ENCODE measurements around the gene IL18RAP.

The IL18RAP gene

DNA sequence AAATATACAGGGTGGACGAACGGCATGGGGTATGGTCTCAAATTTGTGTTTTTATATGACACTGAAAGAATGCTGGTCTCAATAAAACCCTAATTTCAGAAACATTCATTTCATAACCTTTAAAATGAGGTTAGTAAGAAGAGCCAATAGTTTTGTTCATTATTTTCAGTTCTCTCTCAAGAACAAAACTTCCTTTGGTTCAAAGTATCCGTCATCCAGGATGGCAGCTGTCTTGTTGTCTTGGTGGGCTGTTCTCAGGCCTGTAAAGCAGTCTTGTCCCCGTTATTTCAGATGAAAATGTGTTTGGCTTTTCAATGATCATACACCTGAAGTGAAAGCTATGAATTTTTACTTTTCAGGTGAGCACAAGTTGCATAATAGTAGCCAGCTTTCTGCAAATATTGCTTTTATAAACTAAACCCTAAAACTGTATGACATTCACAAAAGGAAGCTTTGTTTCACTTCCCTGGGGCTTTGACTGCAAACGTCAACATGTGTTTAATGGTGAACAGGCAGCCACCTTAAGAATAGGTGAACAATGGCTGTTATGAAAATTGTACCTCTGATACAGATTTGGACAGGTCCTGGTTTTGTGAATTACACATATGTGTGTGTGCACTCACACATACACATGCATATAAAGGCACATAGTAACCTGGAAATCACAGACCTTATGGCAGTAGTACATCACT lies 2.6 kb downstream of the IL18RAP start:
- TF ChIP-seq, protein P1, sequence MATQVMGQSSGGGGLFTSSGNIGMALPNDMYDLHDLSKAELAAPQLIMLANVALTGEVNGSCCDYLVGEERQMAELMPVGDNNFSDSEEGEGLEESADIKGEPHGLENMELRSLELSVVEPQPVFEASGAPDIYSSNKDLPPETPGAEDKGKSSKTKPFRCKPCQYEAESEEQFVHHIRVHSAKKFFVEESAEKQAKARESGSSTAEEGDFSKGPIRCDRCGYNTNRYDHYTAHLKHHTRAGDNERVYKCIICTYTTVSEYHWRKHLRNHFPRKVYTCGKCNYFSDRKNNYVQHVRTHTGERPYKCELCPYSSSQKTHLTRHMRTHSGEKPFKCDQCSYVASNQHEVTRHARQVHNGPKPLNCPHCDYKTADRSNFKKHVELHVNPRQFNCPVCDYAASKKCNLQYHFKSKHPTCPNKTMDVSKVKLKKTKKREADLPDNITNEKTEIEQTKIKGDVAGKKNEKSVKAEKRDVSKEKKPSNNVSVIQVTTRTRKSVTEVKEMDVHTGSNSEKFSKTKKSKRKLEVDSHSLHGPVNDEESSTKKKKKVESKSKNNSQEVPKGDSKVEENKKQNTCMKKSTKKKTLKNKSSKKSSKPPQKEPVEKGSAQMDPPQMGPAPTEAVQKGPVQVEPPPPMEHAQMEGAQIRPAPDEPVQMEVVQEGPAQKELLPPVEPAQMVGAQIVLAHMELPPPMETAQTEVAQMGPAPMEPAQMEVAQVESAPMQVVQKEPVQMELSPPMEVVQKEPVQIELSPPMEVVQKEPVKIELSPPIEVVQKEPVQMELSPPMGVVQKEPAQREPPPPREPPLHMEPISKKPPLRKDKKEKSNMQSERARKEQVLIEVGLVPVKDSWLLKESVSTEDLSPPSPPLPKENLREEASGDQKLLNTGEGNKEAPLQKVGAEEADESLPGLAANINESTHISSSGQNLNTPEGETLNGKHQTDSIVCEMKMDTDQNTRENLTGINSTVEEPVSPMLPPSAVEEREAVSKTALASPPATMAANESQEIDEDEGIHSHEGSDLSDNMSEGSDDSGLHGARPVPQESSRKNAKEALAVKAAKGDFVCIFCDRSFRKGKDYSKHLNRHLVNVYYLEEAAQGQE (IDR thresholded peaks at IDR 0.05; ENCODE audit: insufficient read depth in 1 of 2, low read depth in 2 of 2, low read length in 2 of 2): no peak
- TF ChIP-seq TAF1 (IDR thresholded peaks at IDR 0.05; ENCODE audit: borderline replicate concordance, insufficient read depth, low read length) (no peak), SIN3A (IDR thresholded peaks at IDR 0.05; ENCODE audit: borderline replicate concordance, insufficient read depth, low read length) (no peak), FOXP2 (optimal IDR thresholded peaks at IDR 0.05; ENCODE audit: borderline replicate concordance, extremely low read depth, extremely low read length, insufficient read depth) (no peak), POLR2AphosphoS5 (IDR thresholded peaks at IDR 0.05; ENCODE audit: low read depth, low read length) (no peak)

DNA sequence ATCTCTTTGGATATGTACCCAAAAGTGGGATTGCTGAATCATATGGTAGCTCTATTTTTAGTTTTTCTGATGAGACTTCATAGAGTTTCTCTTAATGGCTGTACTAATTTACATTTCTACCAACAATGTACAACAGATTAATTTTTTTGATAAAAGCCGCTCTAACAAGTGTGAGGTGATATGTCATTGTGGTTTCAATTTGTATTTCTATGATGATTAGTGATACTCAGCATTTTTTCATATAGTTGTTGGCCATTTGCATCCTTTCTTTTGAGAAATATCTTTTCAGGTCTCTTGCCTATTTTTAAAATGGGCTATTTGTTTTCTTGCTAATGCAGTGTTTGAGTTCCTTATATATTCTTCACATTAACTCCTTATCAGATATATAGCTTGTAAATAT lies 4.3 kb downstream of the IL18RAP start:
- TF ChIP-seq FOXP2 (optimal IDR thresholded peaks at IDR 0.05; ENCODE audit: borderline replicate concordance, extremely low read depth, extremely low read length, insufficient read depth) (no peak), POLR2AphosphoS5 (IDR thresholded peaks at IDR 0.05; ENCODE audit: low read depth, low read length) (no peak), TAF1 (IDR thresholded peaks at IDR 0.05; ENCODE audit: borderline replicate concordance, insufficient read depth, low read length) (no peak), SIN3A (IDR thresholded peaks at IDR 0.05; ENCODE audit: borderline replicate concordance, insufficient read depth, low read length) (no peak)
- TF ChIP-seq, protein P1 (IDR thresholded peaks at IDR 0.05; ENCODE audit: insufficient read depth in 1 of 2, low read depth in 2 of 2, low read length in 2 of 2): no peak

DNA sequence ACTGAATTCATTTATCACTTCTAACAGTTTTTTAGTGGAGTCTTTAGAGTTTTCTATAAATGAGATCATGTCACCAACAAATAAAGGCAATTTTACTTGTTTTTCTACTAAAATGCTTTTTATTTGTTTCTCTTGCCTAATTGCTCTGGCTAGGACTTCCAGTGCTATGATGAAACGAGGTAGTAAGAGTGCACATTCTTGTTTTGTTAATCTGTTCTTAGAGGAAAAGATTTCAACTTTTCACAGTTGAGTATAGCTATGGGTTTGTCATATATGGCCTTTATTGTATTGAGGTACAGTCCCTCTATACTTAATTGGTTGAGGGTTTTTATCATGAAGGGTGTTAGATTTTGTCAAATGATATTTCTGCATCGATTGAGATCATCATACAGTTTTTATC lies 5.6 kb downstream of the IL18RAP start:
- no peak for TF ChIP-seq FOXP2 (optimal IDR thresholded peaks at IDR 0.05; ENCODE audit: borderline replicate concordance, extremely low read depth, extremely low read length, insufficient read depth)
- TF ChIP-seq SIN3A (IDR thresholded peaks at IDR 0.05; ENCODE audit: borderline replicate concordance, insufficient read depth, low read length): no peak
- TF ChIP-seq, protein P1 (IDR thresholded peaks at IDR 0.05; ENCODE audit: insufficient read depth in 1 of 2, low read depth in 2 of 2, low read length in 2 of 2): no peak
- TF ChIP-seq TAF1 (IDR thresholded peaks at IDR 0.05; ENCODE audit: borderline replicate concordance, insufficient read depth, low read length): no peak
- TF ChIP-seq POLR2AphosphoS5 (IDR thresholded peaks at IDR 0.05; ENCODE audit: low read depth, low read length): no peak

DNA sequence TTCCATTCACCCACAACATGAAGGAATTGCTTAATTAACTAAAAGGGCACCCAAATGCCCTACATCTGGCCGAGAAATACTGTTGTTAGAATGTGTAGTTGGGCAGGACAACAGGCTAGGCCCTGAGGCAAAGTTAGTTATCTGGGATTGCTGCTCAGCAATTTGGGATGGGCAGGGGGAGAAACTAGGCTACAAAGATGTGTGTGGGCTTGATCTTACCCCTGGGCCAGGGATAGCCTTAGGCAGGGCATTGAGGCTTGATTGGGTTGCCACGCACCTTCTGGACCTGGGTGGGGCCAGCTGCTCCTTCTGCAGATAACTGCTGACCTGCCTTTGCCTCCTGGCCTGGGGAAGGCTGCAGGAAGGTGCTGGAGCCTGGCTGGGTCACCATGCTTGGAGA lies 9.4 kb downstream of the IL18RAP start:
- TF ChIP-seq, protein P1 (IDR thresholded peaks at IDR 0.05; ENCODE audit: insufficient read depth in 1 of 2, low read depth in 2 of 2, low read length in 2 of 2): no peak
- TF ChIP-seq FOXP2 (optimal IDR thresholded peaks at IDR 0.05; ENCODE audit: borderline replicate concordance, extremely low read depth, extremely low read length, insufficient read depth): no peak
- TF ChIP-seq SIN3A (IDR thresholded peaks at IDR 0.05; ENCODE audit: borderline replicate concordance, insufficient read depth, low read length): no peak
- TF ChIP-seq POLR2AphosphoS5 (IDR thresholded peaks at IDR 0.05; ENCODE audit: low read depth, low read length): no peak
- TF ChIP-seq TAF1 (IDR thresholded peaks at IDR 0.05; ENCODE audit: borderline replicate concordance, insufficient read depth, low read length): no peak

All from PFSK-1 (cell line).